Measurements from ENCODE around the gene RAE1. TPM values are rescaled to one million over a fixed set of nuclear protein-coding genes. Genes with fewer than 3 reads are reported as not detected.

The RAE1 gene
- total RNA-seq, 1 experiment from 2014 or later, result 53.1 TPM

GRCh38 chr20:57382516-57382915 is 31.5 kb downstream of the RAE1 start:
- H3K4me1 Mint-ChIP-seq, result peaks cover 2 to 10% of the 10 kb centered on the region in 2 experiments
- Histone ChIP-seq H3K79me1 (ENCODE audit: insufficient read depth, low read depth, low read length, poor library complexity, severe bottlenecking) (no peaks in the 10 kb centered on the region), H3K23me2 (ENCODE audit: insufficient read length, low read depth, low read length, poor library complexity, severe bottlenecking) (no peaks in the 10 kb centered on the region), H4K91ac (ENCODE audit: insufficient read length, low read depth, low read length) (no peak overlapping the region), H3K4ac (ENCODE audit: low read depth, low read length) (no peak overlapping the region), H3K18ac (ENCODE audit: insufficient read length, low read depth, low read length) (no peak overlapping the region), H3K14ac (ENCODE audit: insufficient read depth, low read length) (no peak overlapping the region), H3T11ph (ENCODE audit: low read length) (no peak overlapping the region), H3K9me3 (ENCODE audit: control insufficient read depth, low read depth, low read length) (no peaks in the 10 kb centered on the region), H2AFZ (ENCODE audit: low read length) (no peak overlapping the region), H2AK5ac (ENCODE audit: insufficient read length, low read length) (no peak overlapping the region), H3K56ac (ENCODE audit: insufficient read length, low read depth, low read length) (no peak overlapping the region), H3K27me3 (ENCODE audit: insufficient read depth, low read length) (no peaks in the 10 kb centered on the region), H2BK120ac (ENCODE audit: low read depth, low read length, poor library complexity, severe bottlenecking) (no peak overlapping the region), H2BK12ac (ENCODE audit: insufficient read length, low read depth, low read length) (no peak overlapping the region), H2BK5ac (ENCODE audit: insufficient read length, low read length) (no peak overlapping the region), H3K23ac (ENCODE audit: insufficient read length, low read depth, low read length) (no peak overlapping the region), H4K5ac (ENCODE audit: insufficient read length, low read depth, low read length) (no peak overlapping the region), H3K4me1 (ENCODE audit: insufficient read depth, low read length) (no peaks in the 10 kb centered on the region), H2BK20ac (ENCODE audit: low read depth, low read length, poor library complexity, severe bottlenecking) (no peak overlapping the region), H2BK15ac (ENCODE audit: low read depth, low read length) (no peak overlapping the region), H3K9ac (ENCODE audit: extremely low read depth, insufficient read length, low read length) (no peak overlapping the region), H4K8ac (replicated peaks; ENCODE audit: insufficient read length, low read depth, low read length) (no peak overlapping the region), H4K20me1 (ENCODE audit: control insufficient read depth, insufficient read depth, insufficient read length) (no peaks in the 10 kb centered on the region), H3K27ac (ENCODE audit: insufficient read length, low read depth, low read length) (no peak overlapping the region), H3K79me2 (ENCODE audit: insufficient read depth, low read length) (no peaks in the 10 kb centered on the region), H3K4me2 (ENCODE audit: insufficient read depth, insufficient read length, low read length) (no peak overlapping the region)
- no peaks in the 10 kb centered on the region for H3K9me3 Mint-ChIP-seq
- no CpG with 5 or more reads among the region's 5 CpGs for WGBS (ENCODE audit: extremely low coverage, insufficient read length, low lambda C conversion rate)
- H3K4me3 Mint-ChIP-seq, result no peak overlapping the region
- H3K27me3 Mint-ChIP-seq (ENCODE audit: low read depth), result no peaks in the 10 kb centered on the region
- DNase-seq, result no peak
- no peak for TF ChIP-seq CTCF (conservative IDR thresholded peaks at IDR 0.05)
- no peak overlapping the region for H3K27ac Mint-ChIP-seq
- H3K36me3 Mint-ChIP-seq (ENCODE audit: insufficient read depth in 1 of 3, low read depth in 3 of 3), result peaks cover 0 to 24% (median 15%) of the 10 kb centered on the region in 3 experiments; a peak in 5 of 7 replicates
